Bronchial epithelial cell (primary cell): ENCODE results near the gene MGST2. TPM values are rescaled to one million over a fixed set of nuclear protein-coding genes. Genes with fewer than 3 reads are reported as not detected.
A peak's percentile ranks its signal among the peaks of the same experiment; 100 is the strongest.

Experiments
- DNase-seq: peaks from one replicate; pipeline ENCODE4 v3.0.0-alpha.2; 2010; ENCODE audit warnings: low read depth
- FAIRE-seq: peaks from 2 replicates; lab custom pipeline; 2011; peaks lifted over from hg19 to GRCh38; lab: Jason Lieb, UNC
- H3K27me3 ChIP-seq: 2 replicates; pipeline ENCODE4 v1.5.1; 2011; ENCODE audit warnings: low read length; ENCODE audit not compliant: control insufficient read depth, insufficient read depth
- H3K36me3 ChIP-seq: 2 replicates; pipeline ENCODE4 v1.5.1; 2011; ENCODE audit warnings: low read length; ENCODE audit not compliant: control insufficient read depth, insufficient read depth
- H3K4me3 ChIP-seq: 2 replicates; pipeline ENCODE4 v1.5.1; 2011; ENCODE audit warnings: mild to moderate bottlenecking, low read depth, low read length, control low read depth
- CTCF ChIP-seq: IDR thresholded peaks from 2 replicates; pipeline ENCODE4 v1.5.1; 2011; ENCODE audit warnings: mild to moderate bottlenecking, moderate library complexity, low read length, control low read depth, inconsistent platforms; ENCODE audit not compliant: insufficient read depth, severe bottlenecking
- total RNA-seq: library from RNA; depleted of rRNA; stranded (reverse); fragments of >200 nt; gene quantifications from 2 replicates; pipeline ENCODE4 v1.2.1, GENCODE V29; 2014

MGST2 gene
- 28.7 and 30.5 TPM in 2 replicates for total RNA-seq

- Histone ChIP-seq H3K4me3 (peak within 1 kb of the TSS; percentile 46), H3K36me3 (no peaks in the 10 kb centered on the region), H3K27me3 (no peaks in the 10 kb centered on the region)
- FAIRE-seq: no peak
- TF ChIP-seq CTCF: no peak
- DNase-seq: peak; percentile 74
These were observed at the start of gene MGST2 for GRCh38 chr4:139665690-139666529. TSS of gene MGST2 (plus strand) at chr4:139665819. CDS start at chr4:139666020, 201 bp downstream.

- Histone ChIP-seq H3K4me3 (no peak overlapping the region), H3K36me3 (no peaks in the 10 kb centered on the region), H3K27me3 (no peaks in the 10 kb centered on the region)
- no peak for DNase-seq
- no peak for FAIRE-seq
- TF ChIP-seq CTCF: no peak
These were observed 47.7 kb upstream of the MGST2 start for GRCh38 chr4:139617702-139618490.

GRCh38 chr4:139619644-139620043 is 46.0 kb upstream of the MGST2 start:
- peak; percentile 43 for DNase-seq
- Histone ChIP-seq H3K36me3 (no peaks in the 10 kb centered on the region), H3K4me3 (no peak overlapping the region), H3K27me3 (no peaks in the 10 kb centered on the region)
- no peak for FAIRE-seq
- TF ChIP-seq CTCF: peak; percentile 61

- Histone ChIP-seq H3K36me3 (no peaks in the 10 kb centered on the region), H3K27me3 (no peaks in the 10 kb centered on the region), H3K4me3 (no peak overlapping the region)
- peak; percentile 8 for DNase-seq
- FAIRE-seq: peak; percentile 52
- TF ChIP-seq CTCF: no peak
These were observed 42.7 kb upstream of the MGST2 start for GRCh38 chr4:139622901-139623381.

- no peaks in the 10 kb centered on the region for H3K27me3 ChIP-seq
- DNase-seq: no peak
These were observed 41.1 kb upstream of the MGST2 start for GRCh38 chr4:139624441-139625092.

More at GRCh38 chr4:139624441-139625092, 41.1 kb upstream of the MGST2 start:
- Histone ChIP-seq H3K4me3 (no peak overlapping the region), H3K36me3 (no peaks in the 10 kb centered on the region)
- no peak for FAIRE-seq
- no peak for TF ChIP-seq CTCF
